HFFc6 (cell line): ENCODE measurements around the gene THADA. TPM values are rescaled to one million over a fixed set of nuclear protein-coding genes. Genes with fewer than 3 reads are reported as not detected.

ENCODE experiments used
- DNase-seq: peaks from one replicate; pipeline ENCODE4 v3.0.0-alpha.2; 2018
- H3K27ac Mint-ChIP-seq: 2 replicates; pipeline ENCODE4 v1.8.0; 2020; ENCODE audit warnings: mild to moderate bottlenecking, mixed read lengths
- H3K27me3 Mint-ChIP-seq: 2 replicates; pipeline ENCODE4 v1.8.0; 2021; ENCODE audit warnings: mild to moderate bottlenecking, moderate library complexity, mixed read lengths; ENCODE audit not compliant: insufficient read depth
- H3K36me3 Mint-ChIP-seq: 2 replicates; pipeline ENCODE4 v1.8.0; 2021; ENCODE audit warnings: low read depth, mixed read lengths
- H3K4me1 Mint-ChIP-seq: 2 replicates; pipeline ENCODE4 v1.8.0; 2020; ENCODE audit warnings: low read depth, mixed read lengths
- H3K4me3 Mint-ChIP-seq: 2 replicates; pipeline ENCODE4 v1.8.0; 2020; ENCODE audit warnings: mild to moderate bottlenecking, moderate library complexity, mixed read lengths
- H3K9me3 Mint-ChIP-seq: 2 replicates; pipeline ENCODE4 v1.8.0; 2020; ENCODE audit warnings: mild to moderate bottlenecking, mixed read lengths
- total RNA-seq, 6 experiments: library from RNA; stranded (reverse); fragmentation: NEBNext Ultra II Directional; extraction: Animal tissue kit (Norgen Biotek cat#: 25700); gene quantifications; 2 replicates in 1 of 6; 3 replicates in 5 of 6; pipeline ENCODE4 v1.2.3, GENCODE V29; 2021
- TF ChIP-seq, protein P1 (sequence below): fragments of 200-600 bp; sonication (generic); IDR thresholded peaks from 2 replicates; pipeline ENCODE4 v1.5.0; 2021; ENCODE audit warnings: antibody characterized with exemption, mild to moderate bottlenecking

The THADA gene
- total RNA-seq, 6 experiments from 2014 or later = 14.3 to 20.5 (median 17.3) TPM

- DNase-seq = no peak
- H3K27ac Mint-ChIP-seq = no peak overlapping the region
- H3K4me3 Mint-ChIP-seq = no peak overlapping the region
Observed at GRCh38 chr2:43314299-43314927, 281.4 kb downstream of the THADA start.

GRCh38 chr2:43313642-43314017 is 282.2 kb downstream of the THADA start:
- no peak overlapping the region for H3K4me3 Mint-ChIP-seq
- TF ChIP-seq, protein P1, sequence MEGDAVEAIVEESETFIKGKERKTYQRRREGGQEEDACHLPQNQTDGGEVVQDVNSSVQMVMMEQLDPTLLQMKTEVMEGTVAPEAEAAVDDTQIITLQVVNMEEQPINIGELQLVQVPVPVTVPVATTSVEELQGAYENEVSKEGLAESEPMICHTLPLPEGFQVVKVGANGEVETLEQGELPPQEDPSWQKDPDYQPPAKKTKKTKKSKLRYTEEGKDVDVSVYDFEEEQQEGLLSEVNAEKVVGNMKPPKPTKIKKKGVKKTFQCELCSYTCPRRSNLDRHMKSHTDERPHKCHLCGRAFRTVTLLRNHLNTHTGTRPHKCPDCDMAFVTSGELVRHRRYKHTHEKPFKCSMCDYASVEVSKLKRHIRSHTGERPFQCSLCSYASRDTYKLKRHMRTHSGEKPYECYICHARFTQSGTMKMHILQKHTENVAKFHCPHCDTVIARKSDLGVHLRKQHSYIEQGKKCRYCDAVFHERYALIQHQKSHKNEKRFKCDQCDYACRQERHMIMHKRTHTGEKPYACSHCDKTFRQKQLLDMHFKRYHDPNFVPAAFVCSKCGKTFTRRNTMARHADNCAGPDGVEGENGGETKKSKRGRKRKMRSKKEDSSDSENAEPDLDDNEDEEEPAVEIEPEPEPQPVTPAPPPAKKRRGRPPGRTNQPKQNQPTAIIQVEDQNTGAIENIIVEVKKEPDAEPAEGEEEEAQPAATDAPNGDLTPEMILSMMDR = no peak
- peaks cover 11% of the 10 kb centered on the region for H3K36me3 Mint-ChIP-seq
- H3K27ac Mint-ChIP-seq = no peak overlapping the region
- H3K9me3 Mint-ChIP-seq = no peaks in the 10 kb centered on the region
- no peak for DNase-seq
- H3K4me1 Mint-ChIP-seq = peaks cover 43% of the 10 kb centered on the region
- H3K27me3 Mint-ChIP-seq = peaks cover 7% of the 10 kb centered on the region

More at GRCh38 chr2:43314299-43314927, 281.4 kb downstream of the THADA start:
- Mint-ChIP-seq H3K4me1 (peaks cover 51% of the 10 kb centered on the region), H3K27me3 (peaks cover 4% of the 10 kb centered on the region), H3K9me3 (no peaks in the 10 kb centered on the region), H3K36me3 (peaks cover 7% of the 10 kb centered on the region; the same call in 1 of the 2 replicates)
- TF ChIP-seq, protein P1 = no peak

DNA sequence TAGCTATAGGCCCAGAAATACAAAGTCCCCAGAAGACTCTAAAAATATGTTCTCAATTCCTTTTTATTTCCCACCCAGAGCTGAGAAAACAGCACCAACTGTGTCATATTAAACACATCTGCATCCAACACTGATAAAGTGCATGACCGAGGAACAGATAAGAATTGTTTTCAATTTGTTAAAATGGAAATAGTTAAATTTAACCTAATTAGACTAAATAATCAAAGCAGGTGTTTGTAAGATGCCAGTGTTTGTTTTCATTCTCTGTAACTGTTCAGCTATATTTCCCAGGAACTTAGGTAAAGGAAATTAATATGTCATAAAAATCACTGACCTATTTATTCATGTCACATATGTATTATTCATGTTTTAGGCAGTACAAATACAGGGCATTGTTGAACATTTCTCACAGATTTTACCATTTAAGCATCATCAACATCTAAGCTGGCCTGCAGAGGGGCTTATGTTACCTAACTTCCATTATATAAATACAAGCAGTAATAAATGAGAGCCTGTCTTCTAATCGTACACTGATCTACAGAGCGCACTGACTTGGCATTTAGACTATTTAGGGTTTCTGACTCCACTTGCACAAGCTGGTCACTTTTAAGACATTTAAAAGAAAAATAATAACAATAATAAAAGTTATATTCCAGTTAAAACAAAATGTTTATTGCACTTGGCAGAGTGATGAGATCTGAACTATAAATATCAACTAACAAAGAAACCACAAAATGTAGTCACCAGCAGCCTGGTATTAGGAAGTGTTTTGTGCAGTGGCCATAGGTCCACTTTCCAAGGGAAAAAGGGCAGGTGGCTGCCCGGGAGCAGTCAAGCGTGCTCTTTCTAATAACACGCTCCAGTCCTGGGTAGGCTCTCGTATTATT is 282.8 kb downstream of the THADA start:
- peak; percentile 80 for DNase-seq
- no peak overlapping the region; the same call in 1 of the 2 replicates for H3K27ac Mint-ChIP-seq
- H3K36me3 Mint-ChIP-seq = peaks cover 16% of the 10 kb centered on the region
- TF ChIP-seq, protein P1 = no peak
- H3K4me1 Mint-ChIP-seq = peaks cover 37% of the 10 kb centered on the region
- H3K4me3 Mint-ChIP-seq = no peak overlapping the region
- H3K27me3 Mint-ChIP-seq = peaks cover 7% of the 10 kb centered on the region
- H3K9me3 Mint-ChIP-seq = no peaks in the 10 kb centered on the region

DNA sequence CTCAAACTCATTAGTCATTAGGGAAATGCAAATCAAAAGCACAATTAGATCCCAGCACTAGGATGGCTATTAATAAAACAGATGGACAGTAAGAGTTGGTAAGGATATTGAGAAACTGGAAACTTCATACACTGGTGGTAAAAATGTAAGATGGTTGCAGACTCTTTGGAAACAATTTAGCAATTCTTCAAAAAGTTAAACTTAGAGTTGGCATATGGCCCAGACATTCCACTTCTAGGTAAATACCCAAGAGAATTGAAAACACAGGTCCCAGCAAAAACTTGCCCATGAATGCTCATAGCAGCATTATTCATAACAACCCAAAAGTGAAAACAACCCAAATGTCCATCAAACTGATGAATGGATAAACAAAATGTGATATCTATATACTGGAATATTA is 284.6 kb downstream of the THADA start:
- Mint-ChIP-seq H3K9me3 (no peaks in the 10 kb centered on the region), H3K27ac (no peak overlapping the region), H3K27me3 (peaks cover 7% of the 10 kb centered on the region), H3K36me3 (peaks cover 16% of the 10 kb centered on the region), H3K4me3 (no peak overlapping the region), H3K4me1 (peaks cover 36% of the 10 kb centered on the region)
- peak; percentile 34 for DNase-seq
- TF ChIP-seq, protein P1 = no peak

DNA sequence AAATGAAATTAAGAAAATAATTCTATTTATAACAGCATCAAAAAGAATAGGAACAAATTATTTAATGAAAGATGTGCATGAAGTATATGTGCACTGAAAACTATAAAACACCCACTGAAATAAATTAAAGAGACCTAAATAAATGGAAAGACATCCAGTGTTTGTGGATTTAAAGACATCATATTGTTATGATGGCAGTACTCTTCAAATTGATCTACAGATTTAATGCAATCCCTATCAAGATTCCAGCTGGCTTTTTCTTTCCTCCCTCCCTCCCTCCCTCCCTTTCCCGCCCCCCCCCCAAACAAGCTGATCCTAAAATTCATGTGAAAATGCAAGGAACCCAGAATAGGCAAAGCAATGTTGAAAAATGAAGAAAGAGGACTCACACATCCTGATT is 285.9 kb downstream of the THADA start:
- peaks cover 10% of the 10 kb centered on the region; the same call in 1 of the 2 replicates for H3K36me3 Mint-ChIP-seq
- TF ChIP-seq, protein P1 = no peak
- no peak for DNase-seq
- no peak overlapping the region for H3K27ac Mint-ChIP-seq
- peaks cover 36% of the 10 kb centered on the region for H3K4me1 Mint-ChIP-seq
- H3K4me3 Mint-ChIP-seq = no peak overlapping the region
- H3K27me3 Mint-ChIP-seq = peaks cover 4% of the 10 kb centered on the region
- H3K9me3 Mint-ChIP-seq = no peaks in the 10 kb centered on the region
